GM18907 (cell line): ENCODE results near the gene ABHD11.

Source experiments
- ATAC-seq: cut with Tn5 transposase; IDR thresholded peaks from one replicate; pipeline ENCODE4 v1.9.1; 2021; ENCODE audit warnings: mild to moderate bottlenecking, moderate library complexity; ENCODE audit not compliant: unreplicated experiment

ABHD11 gene

GRCh38 chr7:73702665-73703064, 35.9 kb downstream of the ABHD11 start:
- ATAC-seq, result no peak

DNA sequence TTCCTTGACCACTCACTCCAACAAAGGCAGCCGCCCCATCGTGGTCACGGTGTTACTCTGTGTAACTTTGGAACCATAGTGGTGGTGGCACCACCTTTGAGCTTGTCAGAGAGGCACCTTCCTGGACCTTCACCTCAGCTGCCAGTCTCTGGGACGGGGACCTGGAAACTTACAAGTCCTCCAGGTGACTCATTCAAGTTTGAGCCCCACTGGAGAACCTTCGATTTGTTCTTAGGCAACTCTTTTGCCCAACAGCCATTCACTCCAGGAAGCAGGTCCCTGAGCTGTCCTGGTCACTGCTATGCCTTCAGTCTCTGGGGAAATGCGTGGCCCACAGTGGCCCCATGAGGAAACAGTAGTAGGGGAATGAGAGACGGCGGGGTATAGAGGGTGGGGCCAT, 36.4 kb downstream of the ABHD11 start:
- ATAC-seq, result no peak

DNA sequence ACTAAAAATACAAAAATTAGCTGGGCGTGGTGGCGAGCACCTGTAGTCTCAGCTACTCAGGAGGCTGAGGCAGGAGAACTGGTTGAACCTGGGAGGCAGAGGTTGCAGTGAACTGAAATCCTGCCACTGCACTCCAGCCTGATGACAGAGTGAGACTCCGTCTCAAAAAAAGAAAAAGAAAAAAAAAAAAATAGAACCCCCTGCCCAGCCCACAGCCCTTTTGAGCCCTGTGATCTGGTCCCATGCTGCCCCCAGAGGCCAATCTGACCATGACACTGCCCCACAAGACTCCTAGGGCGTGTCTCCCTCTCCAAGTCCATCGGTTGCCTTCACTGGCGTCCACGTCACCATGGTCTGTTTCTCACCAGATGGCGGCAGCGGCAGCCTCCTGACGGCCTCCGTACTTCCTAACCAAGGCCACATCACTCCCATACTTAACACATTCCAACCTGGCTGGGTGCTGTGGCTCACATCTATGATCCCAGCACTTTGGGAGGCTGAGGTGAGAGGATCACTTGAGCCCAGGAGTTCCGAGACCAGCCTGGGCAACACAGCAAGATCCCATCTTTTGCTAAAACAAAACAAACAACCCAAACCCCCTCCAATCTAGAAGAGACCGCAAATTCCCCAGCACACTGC, 37.1 kb downstream of the ABHD11 start:
- ATAC-seq, result no peak

DNA sequence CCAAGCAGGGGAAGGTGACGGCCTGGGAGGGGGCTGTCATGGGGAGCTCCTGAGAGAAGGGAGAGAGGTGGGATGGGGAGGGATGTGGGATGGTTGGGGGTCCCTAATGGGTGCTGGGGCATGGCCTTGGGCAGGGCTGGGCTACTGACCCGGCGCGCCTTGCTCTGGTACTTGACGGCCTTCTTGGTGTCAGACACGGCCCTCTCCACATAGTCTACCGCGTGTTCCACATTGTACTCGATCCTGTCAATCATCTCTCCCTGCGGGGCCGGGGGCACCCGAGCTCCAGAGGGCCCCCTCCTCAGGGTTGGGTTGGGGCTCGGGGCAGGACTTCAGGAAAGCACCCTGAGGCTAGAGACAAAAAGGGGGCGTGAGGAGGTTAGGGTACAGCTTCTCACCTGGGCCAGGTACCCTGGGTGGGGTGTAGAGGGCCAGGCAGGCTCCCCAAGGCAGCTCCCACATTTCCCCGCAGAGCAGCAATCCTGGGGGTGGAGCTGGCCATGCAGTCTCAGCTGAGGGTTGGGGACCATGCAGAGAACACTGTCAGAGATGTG, 37.9 kb downstream of the ABHD11 start:
- no peak for ATAC-seq

GRCh38 chr7:73700069-73700423, 38.6 kb downstream of the ABHD11 start:
- ATAC-seq, result no peak

DNA sequence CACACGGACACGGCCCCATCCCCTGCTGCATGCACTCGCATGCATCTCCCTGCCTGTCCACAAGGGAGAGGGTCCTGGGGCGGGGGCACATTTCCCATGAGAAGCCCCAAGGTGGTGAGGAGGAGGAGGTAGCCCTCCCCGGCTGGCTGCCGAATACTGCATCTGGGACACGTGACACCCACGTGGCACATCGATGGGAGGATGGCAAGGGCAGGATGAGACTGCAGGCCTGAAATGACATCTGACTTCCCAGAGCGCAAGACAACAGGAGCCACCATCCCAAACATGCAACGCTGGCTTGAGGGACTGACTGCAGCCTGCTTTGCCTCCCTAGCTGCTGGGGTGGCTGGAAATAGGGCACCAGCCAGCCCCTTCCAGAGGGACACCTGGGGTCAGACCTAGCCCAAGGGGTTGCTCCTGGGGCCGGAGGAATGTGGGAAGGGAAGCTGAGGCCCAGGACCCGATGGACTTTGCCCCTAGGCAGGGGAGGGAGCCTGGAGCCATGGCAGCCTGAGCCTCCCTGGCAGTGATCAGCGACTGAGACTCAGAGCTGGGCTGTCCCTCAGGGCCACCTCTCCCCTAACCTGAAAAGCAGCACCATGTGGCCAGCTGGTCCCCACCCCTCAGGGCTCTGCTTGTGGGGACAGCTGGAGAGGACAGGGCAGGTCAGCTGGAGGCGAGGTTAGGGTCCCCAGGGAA, 39.1 kb downstream of the ABHD11 start:
- no peak for ATAC-seq

- no peak for ATAC-seq
These were observed 40.2 kb downstream of the ABHD11 start for GRCh38 chr7:73698410-73698809.

GRCh38 chr7:73696372-73696771, 42.2 kb downstream of the ABHD11 start:
- no peak for ATAC-seq

DNA sequence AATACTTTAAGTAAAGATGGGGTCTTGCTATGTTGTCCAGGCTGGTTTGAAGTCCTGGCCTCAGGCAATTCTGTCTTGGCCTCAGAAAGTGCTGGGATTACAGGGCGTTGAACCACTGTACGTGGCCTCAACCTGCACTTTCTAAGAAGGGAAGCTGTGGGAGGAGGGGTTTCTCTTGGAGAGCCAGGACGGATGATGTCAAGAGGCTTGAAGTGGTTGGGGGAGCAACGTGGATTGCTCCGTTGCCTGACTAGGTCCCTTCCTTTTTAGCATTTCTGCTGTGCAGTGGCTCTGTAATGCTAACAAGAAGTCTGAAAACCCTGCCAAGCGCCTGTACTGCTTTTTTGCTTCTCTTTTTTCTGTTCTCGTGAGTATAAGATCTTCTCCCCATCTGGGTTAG, 48.0 kb downstream of the ABHD11 start:
- no peak for ATAC-seq

GRCh38 chr7:73688288-73688687, 50.3 kb downstream of the ABHD11 start:
- no peak for ATAC-seq
